GM10248 (cell line): ENCODE measurements around the gene BSN.

Source experiments
- CTCF ChIA-PET: fragments of 300-600 bp; sonication (Branson Sonifier 250); formaldehyde crosslinking; extraction: SDS; loops from one replicate; lab custom pipeline; 2021; ENCODE audit warnings: antibody characterized with exemption; lab: Yijun Ruan, JAX
- POLR2A ChIA-PET: fragments of 350-650 bp; sonication (Branson Sonifier 250); formaldehyde crosslinking; extraction: SDS; loops from one replicate; lab custom pipeline; 2020; ENCODE audit warnings: antibody characterized with exemption; lab: Yijun Ruan, JAX
- DNase-seq: peaks from one replicate; pipeline ENCODE4 v3.0.0; 2012; ENCODE audit errors: extremely low spot score
- TF ChIP-seq, protein P1 (sequence below): IDR thresholded peaks from 2 replicates; pipeline ENCODE4 v1.5.1; 2012; ENCODE audit warnings: mild to moderate bottlenecking, low read depth; ENCODE audit errors: extremely low read depth, missing control alignments, control extremely low read depth

Gene BSN

DNA sequence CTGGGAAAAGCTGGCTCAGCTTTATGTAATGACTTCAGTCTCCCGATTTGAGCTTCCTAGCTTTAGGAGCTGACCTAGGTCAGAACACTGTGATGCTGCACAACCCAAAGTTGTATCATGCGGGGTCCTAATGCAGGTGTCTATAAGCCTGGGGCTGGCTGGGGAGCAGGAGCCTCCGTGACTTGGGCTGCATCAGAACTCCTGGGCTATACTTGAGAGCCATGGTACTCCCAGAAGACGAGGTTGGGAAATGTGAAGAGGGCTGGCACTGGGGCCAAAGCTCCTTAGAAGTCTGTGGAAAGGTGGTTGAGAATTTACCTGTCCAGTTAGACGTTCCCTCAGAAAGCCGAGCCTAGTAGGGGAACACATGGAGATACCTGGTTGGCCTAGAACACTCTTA, 57.0 kb downstream of the BSN start:
- TF ChIP-seq, protein P1, sequence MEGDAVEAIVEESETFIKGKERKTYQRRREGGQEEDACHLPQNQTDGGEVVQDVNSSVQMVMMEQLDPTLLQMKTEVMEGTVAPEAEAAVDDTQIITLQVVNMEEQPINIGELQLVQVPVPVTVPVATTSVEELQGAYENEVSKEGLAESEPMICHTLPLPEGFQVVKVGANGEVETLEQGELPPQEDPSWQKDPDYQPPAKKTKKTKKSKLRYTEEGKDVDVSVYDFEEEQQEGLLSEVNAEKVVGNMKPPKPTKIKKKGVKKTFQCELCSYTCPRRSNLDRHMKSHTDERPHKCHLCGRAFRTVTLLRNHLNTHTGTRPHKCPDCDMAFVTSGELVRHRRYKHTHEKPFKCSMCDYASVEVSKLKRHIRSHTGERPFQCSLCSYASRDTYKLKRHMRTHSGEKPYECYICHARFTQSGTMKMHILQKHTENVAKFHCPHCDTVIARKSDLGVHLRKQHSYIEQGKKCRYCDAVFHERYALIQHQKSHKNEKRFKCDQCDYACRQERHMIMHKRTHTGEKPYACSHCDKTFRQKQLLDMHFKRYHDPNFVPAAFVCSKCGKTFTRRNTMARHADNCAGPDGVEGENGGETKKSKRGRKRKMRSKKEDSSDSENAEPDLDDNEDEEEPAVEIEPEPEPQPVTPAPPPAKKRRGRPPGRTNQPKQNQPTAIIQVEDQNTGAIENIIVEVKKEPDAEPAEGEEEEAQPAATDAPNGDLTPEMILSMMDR: no peak
- CTCF ChIA-PET: interaction anchor here (1.1 kb wide), 1 partner anchor 11 kb away, joined by 3 read pairs; no protein-coding TSS in a partner anchor
- POLR2A ChIA-PET: no interaction called here
- DNase-seq: no peak

DNA sequence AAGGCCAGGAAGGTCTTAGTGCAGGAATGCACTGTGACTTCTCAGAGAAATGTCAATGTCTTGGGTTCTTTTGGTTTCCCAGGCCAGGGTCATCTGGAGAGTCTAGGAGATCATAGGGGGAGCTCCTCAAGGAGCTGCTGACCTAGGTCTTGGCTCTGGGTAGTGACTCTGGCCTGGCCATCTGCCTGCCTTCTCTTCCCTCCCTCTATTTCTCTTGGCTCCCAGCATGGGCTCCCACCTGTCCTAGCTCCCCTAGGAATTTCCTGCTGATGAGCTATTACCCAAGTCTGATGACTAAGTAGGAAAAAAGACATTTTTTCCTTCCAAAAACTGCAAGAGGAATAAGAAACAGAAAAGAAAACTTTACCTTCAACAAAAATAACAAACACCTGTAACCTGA, 57.4 kb downstream of the BSN start:
- DNase-seq: no peak
- ChIA-PET CTCF (interaction anchor here (1.1 kb wide), 1 partner anchor 11 kb away, joined by 3 read pairs; no protein-coding TSS in a partner anchor), POLR2A (no interaction called here)
- TF ChIP-seq, protein P1: no peak

DNA sequence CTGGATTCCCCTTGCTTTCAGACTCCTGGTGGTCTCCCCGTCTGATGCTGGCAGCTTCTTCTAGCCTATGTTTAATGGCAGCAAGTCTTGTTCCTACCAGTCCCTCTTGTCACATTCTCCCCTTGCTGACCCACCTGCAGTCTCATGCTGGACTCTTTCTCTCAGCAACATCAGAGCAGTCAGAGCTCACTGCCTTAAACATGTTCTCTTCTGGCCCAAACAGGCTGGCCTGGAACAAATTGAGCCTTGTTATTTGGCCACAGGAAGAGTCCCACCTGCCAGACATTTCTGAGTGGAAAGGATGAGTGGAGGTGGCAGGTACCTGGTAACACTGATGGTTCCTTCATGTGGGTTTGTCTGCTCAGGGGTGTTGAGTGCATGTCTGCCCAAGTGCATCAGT, 60.7 kb downstream of the BSN start:
- ChIA-PET POLR2A (no interaction called here), CTCF (interaction anchor here (1.2 to 1.7 kb wide), 3 partner anchors 14 to 59 kb away, joined by 3 to 4 read pairs (median 3); no protein-coding TSS in a partner anchor)
- TF ChIP-seq, protein P1: no peak
- no peak for DNase-seq

DNA sequence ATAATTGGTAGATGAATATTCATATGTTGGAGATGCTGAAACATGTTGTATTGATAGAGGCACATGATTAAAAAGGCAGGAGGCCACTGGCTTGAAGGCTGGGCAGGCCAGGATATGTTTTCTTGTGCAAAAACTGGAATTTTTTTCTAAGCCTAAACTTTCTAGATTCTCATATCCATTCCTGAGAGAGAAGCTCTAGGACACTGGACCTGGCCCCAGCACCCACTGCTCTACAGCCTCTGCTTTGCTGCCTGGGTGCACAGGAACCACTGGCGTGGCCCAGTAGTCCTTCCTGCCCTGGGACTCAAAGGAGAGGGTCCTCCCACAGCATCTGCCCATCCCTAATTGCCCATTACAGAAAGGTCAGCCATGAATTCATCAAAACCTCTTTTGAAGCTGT, 61.8 kb downstream of the BSN start:
- ChIA-PET CTCF (no interaction called here), POLR2A (no interaction called here)
- TF ChIP-seq, protein P1: no peak
- DNase-seq: no peak

DNA sequence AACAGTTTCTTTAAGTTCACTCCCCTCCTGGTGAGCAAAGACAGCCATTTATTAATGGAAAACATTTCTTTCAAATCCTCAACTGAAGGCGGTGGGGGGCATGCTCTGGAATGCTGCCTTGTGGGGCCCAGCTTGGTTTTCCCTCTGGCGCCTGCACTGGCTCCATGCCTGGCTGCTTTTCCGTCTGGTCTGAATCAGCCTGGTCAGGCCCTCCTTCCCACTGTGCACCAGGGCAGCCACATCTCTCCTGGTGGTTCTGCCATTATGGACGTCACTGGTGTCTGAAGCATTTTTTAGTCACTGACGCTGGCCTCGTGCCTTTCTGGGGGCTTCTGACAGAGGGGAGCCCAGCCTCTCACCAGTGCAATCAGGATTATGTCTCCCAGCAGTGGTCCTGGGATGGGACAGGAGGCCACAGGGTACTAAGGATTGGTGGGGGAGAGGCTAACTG, 62.2 kb downstream of the BSN start:
- ChIA-PET CTCF (no interaction called here), POLR2A (no interaction called here)
- DNase-seq: no peak
- TF ChIP-seq, protein P1: no peak

DNA sequence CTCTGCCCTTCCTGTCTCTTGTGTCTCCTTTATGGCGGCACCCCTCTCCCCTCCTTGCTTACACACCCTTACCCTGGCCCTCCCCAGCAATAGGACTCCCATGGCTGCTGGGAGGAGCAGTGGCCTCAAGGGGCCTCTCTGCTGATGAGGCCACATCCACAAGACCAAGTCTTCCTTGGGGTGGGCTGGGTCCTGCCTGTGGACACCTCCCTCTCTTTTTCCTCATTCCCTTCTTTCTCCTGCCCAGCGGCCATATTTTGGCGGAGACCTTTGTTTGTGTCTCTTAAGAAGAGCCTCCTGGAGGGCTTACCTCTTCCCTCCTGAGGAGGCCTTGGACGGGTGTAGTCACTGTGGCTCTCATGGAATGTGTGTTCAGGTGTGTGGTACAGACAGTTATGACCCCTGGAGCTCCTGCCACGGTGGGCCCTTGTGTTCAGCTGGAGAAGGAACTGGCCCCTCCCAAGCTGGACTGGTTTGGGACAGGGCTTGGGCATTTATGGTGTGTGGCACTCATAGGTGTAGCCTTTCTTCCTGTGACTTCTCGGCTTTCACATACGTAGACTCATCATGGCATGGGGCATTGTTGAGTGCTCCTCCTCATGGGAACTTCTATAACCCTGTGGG, 63.2 kb downstream of the BSN start:
- ChIA-PET CTCF (interaction anchor here (1.5 kb wide), 1 partner anchor 18 kb away, joined by 4 read pairs; no protein-coding TSS in a partner anchor), POLR2A (no interaction called here)
- DNase-seq: no peak
- TF ChIP-seq, protein P1: no peak
